ENCODE measurements around the gene SYNGR2.

The SYNGR2 gene

DNA sequence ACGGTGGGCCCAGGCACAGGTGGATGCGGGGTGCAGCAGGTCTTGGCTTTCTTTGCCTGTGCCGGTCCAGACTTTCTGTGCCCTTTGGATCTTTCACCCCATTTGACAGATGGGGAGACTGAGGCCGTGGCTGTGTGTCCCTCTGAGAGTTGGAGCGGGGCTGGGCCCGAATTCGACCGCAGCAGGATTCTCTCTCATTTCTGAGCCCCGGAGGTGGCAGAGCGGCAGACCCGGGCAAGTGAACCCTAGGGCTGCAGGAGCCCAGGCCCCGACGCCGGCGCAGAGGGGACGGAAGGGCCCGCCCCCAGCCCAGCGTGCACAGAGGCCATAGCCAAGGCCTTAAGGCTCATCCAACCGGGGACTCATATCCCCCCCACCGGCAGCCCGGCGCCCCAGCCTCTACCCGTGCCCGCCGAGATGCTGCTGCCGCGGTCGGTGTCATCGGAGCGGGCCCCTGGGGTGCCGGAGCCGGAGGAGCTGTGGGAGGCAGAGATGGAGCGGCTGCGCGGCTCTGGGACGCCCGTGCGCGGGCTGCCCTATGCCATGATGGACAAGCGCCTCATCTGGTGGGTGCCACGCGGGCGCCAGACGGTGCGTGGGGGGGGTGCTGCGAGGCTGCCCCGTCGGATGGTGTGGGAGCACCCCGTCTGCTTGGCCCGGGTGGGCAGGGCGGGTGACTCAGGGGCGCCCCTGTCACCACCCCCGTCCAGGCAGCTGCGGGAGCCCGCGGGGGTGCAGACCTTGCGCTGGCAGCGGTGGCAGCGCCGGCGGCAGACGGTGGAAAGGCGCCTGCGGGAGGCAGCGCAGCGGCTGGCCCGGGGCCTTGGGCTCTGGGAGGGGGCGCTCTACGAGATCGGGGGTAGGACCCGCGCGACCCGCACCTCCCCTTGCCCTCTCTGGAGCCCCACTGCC is 37.0 kb upstream of the SYNGR2 start:
- Histone ChIP-seq H3K27me3 (ENCODE audit: insufficient read depth, low read length) (peaks cover 38% of the 10 kb centered on the region), H3K27ac (ENCODE audit: low read depth, low read length) (no peak overlapping the region), H3K4me1 (ENCODE audit: insufficient read depth, low read length) (peaks cover 13% of the 10 kb centered on the region), H3K9ac (ENCODE audit: low read depth, low read length) (no peak overlapping the region), H3K9me3 (ENCODE audit: insufficient read depth, low read depth, low read length) (no peaks in the 10 kb centered on the region), H3K36me3 (ENCODE audit: insufficient read depth, low read length) (no peaks in the 10 kb centered on the region), H3K4me3 (ENCODE audit: low read length) (peak overlapping the region; percentile 37)
- 26% methylated on average over 72 of the region's 74 CpGs for WGBS

DNA sequence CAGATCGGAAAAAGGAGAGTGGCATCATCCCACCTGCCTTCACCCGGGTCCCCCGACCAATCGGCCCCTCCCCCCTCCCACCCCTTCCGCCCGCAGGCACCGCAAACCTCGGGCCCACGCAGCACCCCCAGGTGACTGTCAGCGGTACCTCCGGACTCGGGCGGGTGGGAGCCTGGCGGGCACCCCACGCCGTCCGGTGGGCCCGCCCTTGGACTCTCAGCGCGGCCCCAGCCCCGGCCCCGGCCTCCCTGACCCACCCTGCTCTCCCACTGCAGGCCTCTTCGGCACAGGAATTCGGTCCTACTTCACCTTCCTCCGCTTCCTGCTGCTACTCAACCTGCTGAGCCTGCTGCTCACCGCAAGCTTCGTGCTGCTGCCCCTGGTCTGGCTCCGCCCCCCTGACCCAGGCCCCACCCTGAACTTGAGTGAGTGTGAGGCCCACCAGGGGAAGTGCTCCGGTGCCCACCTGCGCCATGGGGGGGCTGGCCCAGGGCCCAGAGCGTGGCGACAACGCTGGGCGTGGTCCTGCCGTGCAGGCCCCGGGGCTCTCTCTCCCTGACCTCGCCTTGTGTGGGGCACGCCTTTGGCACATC is 36.2 kb upstream of the SYNGR2 start:
- H3K9me3 ChIP-seq (ENCODE audit: insufficient read depth, low read depth, low read length): no peaks in the 10 kb centered on the region
- WGBS: 17% methylated on average over 38 of the region's 38 CpGs
- peaks cover 8% of the 10 kb centered on the region for H3K4me1 ChIP-seq (ENCODE audit: insufficient read depth, low read length)
- peak overlapping the region; percentile 37 for H3K4me3 ChIP-seq (ENCODE audit: low read length)
- no peaks in the 10 kb centered on the region for H3K36me3 ChIP-seq (ENCODE audit: insufficient read depth, low read length)
- H3K27me3 ChIP-seq (ENCODE audit: insufficient read depth, low read length): peaks cover 38% of the 10 kb centered on the region
- no peak overlapping the region for H3K27ac ChIP-seq (ENCODE audit: low read depth, low read length)
- H3K9ac ChIP-seq (ENCODE audit: low read depth, low read length): no peak overlapping the region

DNA sequence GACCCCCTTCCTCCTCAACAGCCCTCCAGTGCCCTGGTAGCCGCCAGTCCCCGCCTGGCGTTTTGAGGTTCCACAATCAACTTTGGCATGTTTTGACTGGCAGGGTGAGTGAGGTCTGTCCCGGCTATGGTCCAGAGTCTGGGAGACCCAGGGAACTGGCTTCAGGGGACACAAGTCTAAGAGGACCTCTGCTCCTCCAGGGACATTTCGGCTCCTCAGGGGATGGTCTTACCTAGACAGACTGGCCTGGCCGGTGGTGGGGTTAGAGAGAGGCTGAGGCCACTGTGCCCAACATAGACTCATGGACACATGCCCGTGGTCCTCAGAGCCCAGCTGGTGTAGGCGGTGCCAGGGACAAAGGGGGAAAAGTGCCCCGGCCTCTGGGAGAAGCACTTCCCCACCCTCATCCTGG is 35.6 kb upstream of the SYNGR2 start:
- WGBS: 90% methylated on average over 9 of the region's 9 CpGs
- H3K36me3 ChIP-seq (ENCODE audit: insufficient read depth, low read length): no peaks in the 10 kb centered on the region

DNA sequence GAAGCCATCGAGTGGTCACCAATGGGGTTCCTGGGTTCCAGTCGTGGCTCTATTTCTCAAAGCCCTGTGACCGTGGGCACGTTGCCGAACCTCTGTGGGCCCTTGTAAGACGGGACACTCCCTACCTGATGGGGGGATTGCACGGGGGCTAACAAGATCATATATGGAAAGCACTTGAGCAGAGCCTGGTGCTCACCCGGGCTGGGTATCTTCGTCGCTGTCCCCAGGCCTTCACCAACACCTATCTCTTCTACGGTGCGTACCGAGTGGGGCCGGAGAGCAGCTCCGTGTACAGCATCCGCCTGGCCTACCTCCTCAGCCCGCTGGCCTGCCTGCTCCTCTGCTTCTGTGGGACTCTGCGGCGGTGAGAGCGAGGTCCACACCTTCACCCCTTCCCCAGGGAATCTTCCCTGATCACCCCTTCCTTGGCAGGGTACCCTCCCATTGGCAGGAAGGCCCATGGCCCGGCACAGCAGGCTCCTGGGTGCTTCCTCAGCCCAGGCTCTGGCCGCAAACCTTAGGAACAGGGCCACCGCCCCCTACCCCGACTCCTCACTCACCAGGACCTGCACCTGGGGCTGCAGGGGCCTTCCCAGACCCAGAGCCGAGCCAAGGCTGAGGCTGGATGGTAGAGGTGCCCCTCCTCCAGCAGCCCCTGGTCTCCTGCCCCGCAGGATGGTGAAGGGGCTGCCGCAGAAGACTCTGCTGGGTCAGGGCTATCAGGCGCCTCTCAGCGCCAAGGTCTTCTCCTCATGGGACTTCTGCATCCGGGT is 35.0 kb upstream of the SYNGR2 start:
- H3K27ac ChIP-seq (ENCODE audit: low read depth, low read length): no peak overlapping the region
- H3K4me1 ChIP-seq (ENCODE audit: insufficient read depth, low read length): peaks cover 4% of the 10 kb centered on the region; the same call in 1 of the 2 replicates
- no peaks in the 10 kb centered on the region for H3K36me3 ChIP-seq (ENCODE audit: insufficient read depth, low read length)
- H3K9ac ChIP-seq (ENCODE audit: low read depth, low read length): no peak overlapping the region
- no peaks in the 10 kb centered on the region for H3K9me3 ChIP-seq (ENCODE audit: insufficient read depth, low read depth, low read length)
- 92% methylated on average over 30 of the region's 30 CpGs for WGBS
- peaks cover 38% of the 10 kb centered on the region for H3K27me3 ChIP-seq (ENCODE audit: insufficient read depth, low read length)
- no peak overlapping the region for H3K4me3 ChIP-seq (ENCODE audit: low read length)

More for the DNA sequence above, 35.6 kb upstream of the SYNGR2 start:
- Histone ChIP-seq H3K4me3 (ENCODE audit: low read length) (no peak overlapping the region), H3K9ac (ENCODE audit: low read depth, low read length) (no peak overlapping the region), H3K27me3 (ENCODE audit: insufficient read depth, low read length) (peaks cover 38% of the 10 kb centered on the region), H3K27ac (ENCODE audit: low read depth, low read length) (no peak overlapping the region), H3K4me1 (ENCODE audit: insufficient read depth, low read length) (peaks cover 4% of the 10 kb centered on the region; the same call in 1 of the 2 replicates), H3K9me3 (ENCODE audit: insufficient read depth, low read depth, low read length) (no peaks in the 10 kb centered on the region)

DNA sequence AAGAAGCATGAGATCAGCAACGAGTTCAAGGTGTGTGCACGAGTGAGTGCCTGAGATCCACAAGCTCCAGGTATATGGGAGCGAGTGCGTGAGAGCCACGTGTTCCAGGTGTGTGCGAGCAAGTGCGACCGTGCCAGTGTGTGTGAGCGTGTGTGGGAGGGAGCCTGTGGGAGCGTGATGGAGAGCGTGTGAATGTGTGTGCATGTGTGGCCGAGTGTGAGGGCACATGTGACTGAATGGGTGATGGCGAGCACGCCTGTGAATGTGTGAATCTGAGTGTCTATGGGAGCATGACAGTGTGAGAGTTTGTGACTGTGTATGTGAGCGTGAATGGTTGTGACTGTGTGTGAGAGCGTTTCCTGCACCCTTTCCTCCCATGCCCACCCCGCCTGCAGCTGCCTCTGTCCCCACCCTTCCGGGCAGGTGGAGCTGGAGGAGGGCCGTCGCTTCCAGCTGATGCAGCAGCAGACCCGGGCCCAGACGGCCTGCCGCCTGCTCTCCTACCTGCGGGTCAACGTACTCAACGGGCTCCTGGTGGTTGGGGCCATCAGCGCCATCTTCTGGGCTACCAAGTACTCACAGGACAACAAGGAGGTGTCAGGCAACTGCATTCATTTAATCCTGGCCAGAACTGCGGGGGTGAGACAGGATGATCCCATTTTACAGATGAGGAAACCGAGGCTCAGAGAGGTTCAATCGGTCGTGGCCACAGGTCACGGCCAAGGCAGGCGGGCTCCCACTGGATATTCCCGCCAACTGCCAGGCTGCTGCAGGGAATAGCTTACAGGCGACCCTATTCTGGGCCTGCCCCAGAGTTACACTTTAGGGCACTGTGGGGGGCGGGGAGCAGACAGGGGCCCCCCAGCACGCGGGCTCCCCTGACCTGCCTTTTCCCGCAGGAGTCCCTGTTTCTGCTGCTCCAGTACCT is 34.1 kb upstream of the SYNGR2 start:
- no peaks in the 10 kb centered on the region; the same call in 1 of the 2 replicates for H3K4me1 ChIP-seq (ENCODE audit: insufficient read depth, low read length)
- WGBS: 56% methylated on average over 38 of the region's 39 CpGs
- H3K36me3 ChIP-seq (ENCODE audit: insufficient read depth, low read length): no peaks in the 10 kb centered on the region
- H3K9ac ChIP-seq (ENCODE audit: low read depth, low read length): no peak overlapping the region
- peaks cover 38% of the 10 kb centered on the region for H3K27me3 ChIP-seq (ENCODE audit: insufficient read depth, low read length)
- no peaks in the 10 kb centered on the region for H3K9me3 ChIP-seq (ENCODE audit: insufficient read depth, low read depth, low read length)
- no peak overlapping the region for H3K27ac ChIP-seq (ENCODE audit: low read depth, low read length)
- H3K4me3 ChIP-seq (ENCODE audit: low read length): no peak overlapping the region

DNA sequence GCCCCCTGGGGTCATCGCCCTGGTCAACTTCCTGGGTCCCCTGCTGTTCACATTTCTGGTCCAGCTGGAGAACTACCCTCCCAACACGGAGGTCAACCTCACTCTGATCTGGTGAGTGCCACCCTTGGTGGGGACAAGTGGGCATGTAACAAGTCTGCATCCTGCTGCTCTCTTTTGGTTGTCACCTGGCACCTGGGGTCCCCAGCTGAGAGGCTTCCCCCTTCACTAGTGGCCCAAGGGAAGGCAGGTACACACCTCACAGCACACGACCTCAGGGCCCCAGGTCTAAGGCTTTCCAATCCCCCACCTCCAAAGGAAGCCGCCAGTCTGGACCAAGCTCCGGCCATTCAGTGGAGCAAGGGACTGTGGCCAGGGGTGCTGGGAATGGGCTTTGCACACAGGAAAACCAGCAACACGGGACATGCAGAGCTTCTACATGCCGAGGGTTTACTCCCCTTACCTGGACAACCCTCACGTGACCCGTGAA is 33.4 kb upstream of the SYNGR2 start:
- H3K27ac ChIP-seq (ENCODE audit: low read depth, low read length): no peak overlapping the region
- no peak overlapping the region for H3K4me3 ChIP-seq (ENCODE audit: low read length)
- 81% methylated on average over 9 of the region's 9 CpGs for WGBS
- no peak overlapping the region for H3K9ac ChIP-seq (ENCODE audit: low read depth, low read length)
- no peaks in the 10 kb centered on the region for H3K9me3 ChIP-seq (ENCODE audit: insufficient read depth, low read depth, low read length)
- H3K27me3 ChIP-seq (ENCODE audit: insufficient read depth, low read length): peaks cover 38% of the 10 kb centered on the region
- no peaks in the 10 kb centered on the region; the same call in 1 of the 2 replicates for H3K4me1 ChIP-seq (ENCODE audit: insufficient read depth, low read length)
- H3K36me3 ChIP-seq (ENCODE audit: insufficient read depth, low read length): no peaks in the 10 kb centered on the region

DNA sequence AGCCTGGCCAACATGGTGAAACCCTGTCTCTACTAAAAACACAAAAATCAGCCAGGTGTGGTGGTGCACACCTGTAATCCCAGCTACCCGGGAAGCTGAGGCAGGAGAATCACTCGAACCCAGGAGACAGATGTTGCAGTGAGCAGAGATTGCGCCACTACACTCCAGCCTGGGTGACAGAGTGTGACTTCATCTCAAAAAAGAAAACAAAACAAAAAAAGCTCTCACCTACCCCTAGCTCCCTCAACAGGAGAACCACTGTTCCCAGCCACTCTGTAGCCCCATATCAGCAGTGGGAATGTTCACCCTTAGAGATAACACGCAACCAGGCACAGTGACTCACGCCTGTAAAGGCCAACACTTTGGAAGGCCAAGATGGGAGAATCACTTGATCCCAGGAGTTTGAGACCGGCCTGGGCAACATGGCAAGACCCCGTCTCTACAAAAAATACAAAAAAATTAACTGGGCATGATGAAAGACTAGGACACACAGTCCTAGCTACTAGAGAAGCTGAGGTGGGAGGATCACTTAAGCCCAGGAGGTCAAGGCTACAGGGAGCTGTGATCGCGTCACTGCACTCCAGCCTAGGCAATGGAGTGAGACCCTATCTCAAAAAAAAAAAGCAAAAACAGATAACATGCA is 32.4 kb upstream of the SYNGR2 start:
- H3K36me3 ChIP-seq (ENCODE audit: insufficient read depth, low read length): no peaks in the 10 kb centered on the region
- WGBS: 94% methylated on average over 8 of the region's 9 CpGs
- H3K4me3 ChIP-seq (ENCODE audit: low read length): no peak overlapping the region
- peaks cover 31% of the 10 kb centered on the region for H3K27me3 ChIP-seq (ENCODE audit: insufficient read depth, low read length)
- H3K4me1 ChIP-seq (ENCODE audit: insufficient read depth, low read length): no peaks in the 10 kb centered on the region; the same call in 1 of the 2 replicates
- no peaks in the 10 kb centered on the region for H3K9me3 ChIP-seq (ENCODE audit: insufficient read depth, low read depth, low read length)
- H3K27ac ChIP-seq (ENCODE audit: low read depth, low read length): no peak overlapping the region
- no peak overlapping the region for H3K9ac ChIP-seq (ENCODE audit: low read depth, low read length)

DNA sequence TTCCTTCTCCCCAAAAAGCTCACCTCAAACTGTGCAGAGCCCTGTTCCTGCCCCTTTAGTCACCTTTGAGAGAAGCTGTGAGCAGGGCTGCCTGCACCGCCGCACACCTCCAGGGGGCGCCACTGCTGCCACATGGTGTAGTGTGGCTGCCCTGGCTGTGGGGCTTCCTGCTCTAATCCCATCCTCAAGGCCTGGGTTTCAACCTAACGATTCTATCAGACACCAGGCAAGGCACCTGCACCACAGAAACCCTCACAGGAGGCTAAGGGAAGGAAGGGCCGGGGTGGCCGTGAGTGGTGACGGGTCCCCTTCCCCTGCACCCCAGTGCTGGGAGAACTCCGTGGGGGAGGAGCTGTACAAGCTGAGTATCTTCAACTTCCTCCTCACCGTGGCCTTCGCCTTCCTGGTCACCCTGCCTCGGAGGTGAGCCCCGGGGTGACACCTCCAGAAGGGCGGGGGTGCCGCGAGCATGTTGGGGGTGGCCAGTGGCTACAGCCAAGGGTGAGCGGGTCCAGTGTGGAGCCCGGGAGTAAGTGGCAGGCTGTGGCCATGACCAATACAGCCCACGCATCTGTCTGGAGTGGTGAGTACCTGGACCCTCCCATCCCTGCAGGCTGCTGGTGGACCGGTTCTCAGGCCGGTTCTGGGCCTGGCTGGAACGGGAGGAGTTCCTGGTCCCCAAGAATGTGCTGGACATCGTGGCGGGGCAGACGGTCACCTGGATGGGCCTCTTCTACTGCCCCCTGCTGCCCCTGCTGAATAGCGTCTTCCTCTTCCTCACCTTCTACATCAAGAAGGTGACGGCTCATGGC is 30.8 kb upstream of the SYNGR2 start:
- Histone ChIP-seq H3K9ac (ENCODE audit: low read depth, low read length) (no peak overlapping the region), H3K9me3 (ENCODE audit: insufficient read depth, low read depth, low read length) (no peaks in the 10 kb centered on the region), H3K4me1 (ENCODE audit: insufficient read depth, low read length) (no peaks in the 10 kb centered on the region; the same call in 1 of the 2 replicates), H3K36me3 (ENCODE audit: insufficient read depth, low read length) (no peaks in the 10 kb centered on the region), H3K27me3 (ENCODE audit: insufficient read depth, low read length) (peaks cover 15% of the 10 kb centered on the region), H3K27ac (ENCODE audit: low read depth, low read length) (no peak overlapping the region), H3K4me3 (ENCODE audit: low read length) (no peak overlapping the region)
- WGBS: 79% methylated on average over 25 of the region's 26 CpGs

DNA sequence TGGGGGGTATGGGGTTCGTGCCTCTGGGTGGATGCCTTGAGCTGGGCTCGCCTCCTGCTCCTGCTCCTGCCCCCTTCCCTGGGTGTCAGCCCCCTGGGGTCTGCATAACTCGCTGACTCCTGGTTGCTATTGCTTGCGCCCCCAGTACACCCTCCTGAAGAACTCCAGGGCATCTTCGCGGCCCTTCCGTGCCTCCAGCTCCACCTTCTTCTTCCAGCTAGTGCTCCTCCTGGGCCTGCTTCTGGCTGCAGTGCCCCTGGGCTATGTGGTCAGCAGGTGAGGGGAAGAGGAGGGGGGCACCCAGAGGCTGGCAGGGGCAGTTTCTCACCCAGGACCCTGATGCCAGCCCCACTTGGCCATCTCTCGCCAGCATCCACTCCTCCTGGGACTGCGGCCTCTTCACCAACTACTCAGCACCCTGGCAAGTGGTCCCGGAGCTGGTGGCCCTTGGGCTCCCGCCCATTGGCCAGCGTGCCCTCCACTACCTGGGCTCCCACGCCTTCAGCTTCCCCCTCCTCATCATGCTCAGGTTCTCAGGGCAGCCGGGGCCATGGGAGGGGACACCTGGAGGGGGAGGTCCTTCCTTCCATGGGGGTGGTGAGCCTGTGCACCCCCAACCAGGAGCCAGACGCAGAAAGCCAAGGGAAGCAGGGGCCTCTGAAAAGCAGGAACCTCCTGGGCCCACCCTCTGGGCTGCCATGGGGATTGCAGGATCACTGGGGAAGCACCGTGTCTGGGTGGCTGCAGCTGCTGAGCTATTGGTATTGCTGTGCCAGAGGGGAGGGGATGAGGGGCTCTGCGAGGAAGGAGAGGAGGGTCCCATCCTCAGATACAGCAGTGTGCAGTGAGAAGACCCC is 29.9 kb upstream of the SYNGR2 start:
- Histone ChIP-seq H3K9ac (ENCODE audit: low read depth, low read length) (no peak overlapping the region), H3K4me1 (ENCODE audit: insufficient read depth, low read length) (no peaks in the 10 kb centered on the region)

More for the DNA sequence above, 29.9 kb upstream of the SYNGR2 start:
- Histone ChIP-seq H3K27ac (ENCODE audit: low read depth, low read length) (no peak overlapping the region), H3K4me3 (ENCODE audit: low read length) (no peak overlapping the region), H3K27me3 (ENCODE audit: insufficient read depth, low read length) (peaks cover 6% of the 10 kb centered on the region), H3K36me3 (ENCODE audit: insufficient read depth, low read length) (no peaks in the 10 kb centered on the region), H3K9me3 (ENCODE audit: insufficient read depth, low read depth, low read length) (no peaks in the 10 kb centered on the region)
- 83% methylated on average over 16 of the region's 17 CpGs for WGBS

Data from HUES64 (cell line).